HG03097 (cell line): ENCODE data around the gene NAPA.

ENCODE experiments used
- ATAC-seq: cut with Tn5 transposase; IDR thresholded peaks from one replicate; pipeline ENCODE4 v1.9.1; 2021; ENCODE audit not compliant: unreplicated experiment, low FRiP score

Gene NAPA

GRCh38 chr19:47465957-47466356 is 48.9 kb downstream of the NAPA start:
- ATAC-seq = no peak

DNA sequence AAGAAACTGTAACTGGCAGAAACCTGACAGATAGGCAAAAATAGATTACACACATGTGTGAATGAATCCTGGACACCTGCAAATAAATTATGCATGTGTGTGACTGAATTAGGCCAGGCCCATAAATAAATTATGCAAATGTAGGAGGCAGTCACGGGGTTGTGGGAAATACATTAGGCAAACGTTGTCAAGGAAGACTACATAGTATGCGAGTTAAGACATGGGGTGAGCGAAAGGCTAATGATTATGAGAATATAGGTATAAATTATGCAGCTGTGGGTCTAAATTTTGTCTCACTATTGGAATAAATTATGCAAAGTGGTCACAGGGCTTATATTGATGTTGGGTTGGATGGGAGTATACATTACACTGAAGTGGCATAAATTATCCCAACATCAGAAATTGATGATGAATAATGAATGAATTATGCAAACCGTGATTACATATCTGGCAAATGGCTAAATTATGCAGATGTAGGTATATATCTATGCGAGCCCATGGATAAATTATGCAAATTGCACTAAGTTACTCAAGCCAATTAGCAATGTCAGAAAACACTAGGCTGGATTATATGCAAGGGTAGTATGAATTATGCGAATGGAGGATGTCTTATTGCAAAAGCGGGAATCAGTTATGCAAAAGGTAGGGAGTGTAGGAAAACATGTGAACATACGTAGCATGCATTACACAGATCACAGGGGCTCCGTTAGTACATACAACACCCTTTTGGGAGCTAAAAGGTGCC is 50.0 kb downstream of the NAPA start:
- no peak for ATAC-seq

DNA sequence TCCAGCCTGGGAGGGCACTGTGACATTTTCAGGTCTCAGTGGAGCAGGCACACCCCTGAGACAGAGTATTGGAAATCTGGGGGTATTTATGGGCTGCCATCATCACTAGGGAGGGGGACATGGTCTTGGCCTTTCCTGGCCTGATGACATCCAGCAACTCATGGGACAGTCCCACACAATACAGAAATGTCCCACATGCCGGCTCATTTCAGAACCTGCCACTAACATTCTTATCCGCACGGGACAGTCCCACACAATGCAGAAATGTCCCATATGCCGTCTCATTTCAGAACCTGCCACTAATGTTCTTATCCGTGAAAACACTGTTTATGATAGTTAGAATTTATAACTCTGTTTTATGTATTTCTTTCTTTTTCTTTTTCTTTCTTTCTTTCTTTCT is 53.0 kb downstream of the NAPA start:
- ATAC-seq = no peak

DNA sequence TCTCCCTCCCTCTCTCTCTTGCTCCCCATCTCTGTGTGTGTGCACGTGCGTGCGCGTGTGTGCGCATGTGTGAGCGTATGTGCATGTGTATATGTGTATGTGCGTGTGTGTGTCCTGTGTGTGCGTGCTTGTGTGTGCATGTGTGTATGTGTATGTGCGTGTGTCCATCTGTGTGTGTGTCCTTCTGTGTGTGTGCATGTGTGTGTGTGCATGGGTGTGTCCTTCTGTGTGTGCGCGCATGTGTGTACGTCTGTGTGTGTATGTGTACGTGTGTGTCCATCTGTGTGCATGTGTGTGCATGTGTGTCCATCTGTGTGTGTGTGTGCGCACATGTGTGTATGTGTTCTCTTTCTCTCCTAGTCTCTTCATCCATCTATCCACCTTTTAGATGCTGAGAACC is 55.4 kb downstream of the NAPA start:
- ATAC-seq = no peak

GRCh38 chr19:47458672-47459071 is 56.2 kb downstream of the NAPA start:
- ATAC-seq = no peak

GRCh38 chr19:47456721-47457474 is 58.0 kb downstream of the NAPA start:
- no peak for ATAC-seq

GRCh38 chr19:47450478-47450877 is 64.4 kb downstream of the NAPA start:
- no peak for ATAC-seq

GRCh38 chr19:47448360-47448727 is 66.5 kb downstream of the NAPA start:
- ATAC-seq = no peak

DNA sequence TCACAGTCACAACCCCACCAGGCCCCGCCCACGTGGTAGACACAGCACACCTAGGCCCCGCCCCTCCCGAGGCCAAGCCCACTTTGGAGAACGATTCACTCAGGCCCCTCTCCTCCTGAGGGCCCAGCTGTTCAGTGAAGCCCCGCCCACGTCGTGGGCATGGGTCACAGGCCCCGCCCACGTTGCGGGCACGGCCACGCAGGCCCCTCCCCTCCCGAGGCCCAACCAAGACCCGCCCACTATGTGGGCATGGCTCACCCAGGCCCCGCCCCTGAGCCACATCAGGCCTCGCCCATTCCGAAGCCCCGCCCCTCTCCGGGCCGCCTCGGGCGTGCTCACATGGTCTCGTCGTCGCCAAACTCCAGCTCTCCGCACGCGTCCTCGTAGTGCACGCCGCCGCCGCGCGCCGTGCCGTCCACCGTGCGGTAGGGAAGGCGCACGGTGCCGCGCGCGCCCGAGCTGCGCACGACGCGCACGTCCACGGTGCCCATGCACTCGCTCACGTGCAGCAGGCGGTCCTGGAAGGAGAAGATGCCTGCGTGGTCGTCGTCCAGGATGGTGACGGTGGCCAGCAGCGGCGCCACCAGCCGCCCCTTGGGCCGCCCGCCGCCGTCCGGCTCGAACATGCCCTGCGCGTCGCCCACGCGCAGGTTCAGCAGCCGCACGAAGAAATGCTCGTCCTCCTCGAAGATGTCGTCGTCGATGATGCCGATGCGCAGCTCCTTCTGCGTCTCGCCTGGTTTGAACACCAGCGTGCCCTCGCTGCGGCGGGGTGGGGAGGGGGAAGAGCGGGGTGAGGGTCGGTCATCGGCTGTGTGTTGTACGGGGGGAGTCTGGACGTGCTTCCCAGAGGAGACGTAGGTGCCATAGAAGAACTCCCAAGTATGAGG is 67.1 kb downstream of the NAPA start:
- no peak for ATAC-seq

- ATAC-seq = no peak
These were observed 68.1 kb downstream of the NAPA start for GRCh38 chr19:47446534-47447469.

GRCh38 chr19:47445937-47446402 is 68.9 kb downstream of the NAPA start:
- no peak for ATAC-seq

DNA sequence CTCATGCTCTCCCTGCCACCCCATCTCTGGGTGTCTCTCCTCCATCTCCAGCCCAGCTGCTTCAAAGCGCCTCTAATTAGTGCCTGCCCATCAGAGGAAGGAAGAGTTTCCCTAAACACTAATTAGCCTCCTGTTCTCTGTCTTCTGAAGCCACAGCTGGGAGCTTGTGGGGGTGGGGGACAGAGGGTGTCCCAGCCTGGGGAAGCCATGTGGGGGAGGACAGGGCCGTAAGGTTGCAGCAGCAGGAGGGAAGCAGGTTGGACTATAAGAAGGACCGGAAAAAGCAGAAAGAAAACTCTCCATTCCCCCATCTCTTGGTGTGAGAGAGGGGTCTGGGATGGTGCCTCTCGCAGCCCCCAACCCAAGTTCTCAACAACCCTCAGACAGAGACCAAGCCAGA is 69.3 kb downstream of the NAPA start:
- no peak for ATAC-seq

DNA sequence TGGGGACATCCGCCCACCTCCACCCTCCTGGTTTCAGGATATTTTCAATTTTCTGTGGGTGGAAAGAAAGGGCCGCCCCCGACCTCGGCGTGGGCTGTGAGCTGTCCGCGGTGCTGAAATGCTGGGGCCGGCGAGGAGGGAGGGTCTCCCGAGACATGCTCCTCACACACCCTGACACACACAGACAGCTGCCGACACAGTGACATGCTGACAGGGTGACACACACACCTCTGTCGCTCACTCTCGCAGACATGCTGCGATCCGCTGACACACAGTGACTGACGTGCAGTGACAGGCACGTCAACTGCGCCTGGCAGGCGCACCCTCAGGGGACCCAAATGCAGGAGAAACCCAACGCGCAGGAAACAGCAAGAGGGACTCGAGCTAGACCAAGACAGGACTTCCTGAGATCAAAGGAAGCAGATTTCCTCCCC is 70.5 kb downstream of the NAPA start:
- ATAC-seq = no peak

- no peak for ATAC-seq
These were observed 71.5 kb downstream of the NAPA start for GRCh38 chr19:47443331-47443730.

GRCh38 chr19:47438793-47439220 is 76.1 kb downstream of the NAPA start:
- ATAC-seq = no peak
